Activated T-cell treated with anti-CD3 and anti-CD28 coated beads for 1 hour (primary cell): ENCODE measurements around the gene DCAF4.

Experiments used
- DNase-seq: peaks from one replicate; pipeline ENCODE4 v3.0.0-alpha.2; 2020; ENCODE audit warnings: low read depth

Gene DCAF4

GRCh38 chr14:72894623-72895378 lies 31.5 kb upstream of the DCAF4 start:
- no peak for DNase-seq

- DNase-seq: no peak
Observed at GRCh38 chr14:72898448-72898847, 27.8 kb upstream of the DCAF4 start.

DNA sequence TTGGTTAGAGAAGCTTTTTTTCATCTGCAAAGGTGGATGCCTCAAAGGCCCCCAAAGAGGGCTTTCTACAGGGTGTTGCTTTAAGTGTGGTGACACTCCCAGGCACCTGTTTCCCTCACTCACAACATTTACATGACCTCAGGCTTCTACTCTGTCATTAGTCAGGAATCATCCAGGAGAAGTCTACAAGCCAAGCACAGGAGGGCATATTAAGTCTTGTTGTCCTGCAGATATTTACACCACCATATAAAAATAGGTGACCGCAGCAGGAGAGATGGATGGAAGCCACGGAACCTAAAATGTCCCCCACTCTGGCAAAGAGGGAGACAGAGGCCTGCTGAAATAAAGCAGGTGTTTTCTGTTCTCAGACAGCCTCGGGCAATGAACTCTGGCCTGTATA lies 24.9 kb upstream of the DCAF4 start:
- DNase-seq: no peak

DNA sequence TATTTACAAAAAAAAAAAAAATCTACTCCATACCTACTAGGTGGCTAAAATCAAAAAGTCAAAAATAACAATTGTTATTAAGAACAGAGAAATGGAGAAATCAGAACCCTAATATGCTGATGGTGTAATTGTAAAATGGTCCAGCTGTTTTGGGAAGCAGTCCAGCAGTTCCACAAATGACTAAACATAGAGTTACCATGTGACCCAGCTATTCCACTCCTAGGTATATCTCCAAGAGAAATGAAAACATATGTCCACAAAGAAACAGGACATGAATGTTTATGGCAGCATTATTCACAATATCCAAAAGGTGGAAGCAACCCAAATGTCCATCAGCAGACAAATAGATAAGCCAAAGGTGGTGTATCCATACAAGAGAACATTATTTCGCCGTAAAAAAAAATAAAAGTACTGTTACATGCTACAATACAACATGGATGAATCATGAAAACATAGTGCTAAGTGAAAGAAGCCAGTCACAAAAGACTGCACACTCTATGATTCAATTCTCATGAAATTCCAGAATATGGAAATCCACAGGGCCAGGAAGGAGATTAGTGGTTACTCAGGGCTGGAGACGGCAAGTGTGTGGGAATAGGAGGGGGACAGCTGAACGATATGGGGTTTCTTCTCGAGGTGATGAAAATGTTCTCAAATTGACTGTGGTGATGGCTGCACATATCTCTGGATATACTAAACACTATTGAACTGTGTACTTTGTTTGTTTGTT lies 23.3 kb upstream of the DCAF4 start:
- DNase-seq: no peak

GRCh38 chr14:72903716-72904115 lies 22.5 kb upstream of the DCAF4 start:
- DNase-seq: no peak

GRCh38 chr14:72904218-72904617 lies 22.0 kb upstream of the DCAF4 start:
- DNase-seq: no peak

DNA sequence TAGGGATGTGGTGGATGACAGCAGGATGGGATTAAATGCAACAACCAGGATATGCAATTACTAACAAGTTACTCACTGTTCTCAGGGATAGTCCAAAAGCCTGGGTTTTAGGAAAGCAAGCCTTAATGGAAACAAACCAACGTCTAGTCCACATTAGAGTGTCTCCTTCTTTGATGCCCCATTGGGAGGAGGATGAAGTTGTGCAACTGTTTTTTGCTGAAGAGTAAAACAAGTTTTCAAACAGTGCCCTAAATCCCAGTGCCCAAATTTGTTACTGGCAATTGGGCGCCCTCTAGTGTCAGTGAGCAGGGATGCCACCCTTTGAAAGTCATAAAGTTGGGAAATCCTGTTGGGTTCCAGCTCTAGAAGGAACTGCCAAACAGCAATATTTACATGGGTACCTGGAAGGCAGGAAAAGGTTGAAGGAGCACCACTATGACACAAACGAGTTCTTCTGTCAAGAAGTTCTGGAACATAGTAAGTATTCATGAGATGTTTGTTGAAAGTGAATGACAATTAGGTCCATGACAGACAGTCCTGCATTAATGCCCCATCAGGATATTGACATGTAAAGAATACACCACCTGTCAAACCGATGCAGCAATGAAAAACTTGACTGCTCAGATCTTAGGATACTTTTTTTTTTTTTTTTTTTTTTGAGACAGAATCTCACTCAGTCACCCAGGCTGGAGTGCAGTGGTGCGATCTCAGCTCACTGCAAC lies 21.3 kb upstream of the DCAF4 start:
- DNase-seq: peak; percentile 44

DNA sequence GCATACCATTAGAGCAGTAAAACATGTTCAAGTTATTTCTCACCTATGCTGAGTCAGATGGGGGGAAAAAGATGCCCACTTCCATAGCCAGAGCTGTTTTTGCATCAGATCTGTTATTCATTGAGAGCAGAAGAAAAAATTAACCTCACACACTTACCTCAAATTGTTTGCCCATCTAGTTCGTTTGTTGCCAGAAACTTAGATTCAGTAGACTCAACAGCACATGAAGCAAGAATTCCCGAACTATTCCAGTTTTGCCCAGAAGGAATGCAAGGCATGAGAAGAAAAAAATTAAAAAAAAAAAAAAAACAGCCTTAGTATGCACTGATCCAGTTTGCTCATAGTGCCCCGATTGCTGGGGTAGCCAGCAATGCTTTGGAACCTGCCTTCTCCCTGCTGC lies 19.9 kb upstream of the DCAF4 start:
- DNase-seq: no peak

DNA sequence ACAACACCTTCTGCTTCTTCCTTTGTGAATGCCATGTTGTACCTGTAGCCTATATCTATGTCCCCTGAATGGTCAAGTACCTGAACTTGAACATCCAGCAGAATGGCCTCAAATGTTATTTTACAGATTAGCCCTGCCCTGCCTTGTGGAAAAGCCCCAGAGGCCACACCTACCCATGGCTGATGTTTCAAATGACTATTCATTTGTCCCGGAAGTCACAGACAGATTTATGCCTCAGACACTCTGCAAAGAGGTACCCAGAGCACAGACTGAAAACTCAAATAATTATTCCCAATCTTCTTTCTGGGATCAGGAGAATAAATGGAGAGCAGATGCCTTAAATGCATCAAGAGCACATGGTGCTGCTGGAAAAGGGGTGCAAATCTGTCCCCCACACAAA lies 19.4 kb upstream of the DCAF4 start:
- DNase-seq: no peak

- no peak for DNase-seq
Observed at GRCh38 chr14:72907886-72908285, 18.4 kb upstream of the DCAF4 start.

- no peak for DNase-seq
Observed at GRCh38 chr14:72909163-72909562, 17.1 kb upstream of the DCAF4 start.

- DNase-seq: no peak
Observed at GRCh38 chr14:72913809-72914208, 12.5 kb upstream of the DCAF4 start.

GRCh38 chr14:72916174-72916573 lies 10.1 kb upstream of the DCAF4 start:
- no peak for DNase-seq

- DNase-seq: no peak
Observed at GRCh38 chr14:72917094-72917802, 9.0 kb upstream of the DCAF4 start.

DNA sequence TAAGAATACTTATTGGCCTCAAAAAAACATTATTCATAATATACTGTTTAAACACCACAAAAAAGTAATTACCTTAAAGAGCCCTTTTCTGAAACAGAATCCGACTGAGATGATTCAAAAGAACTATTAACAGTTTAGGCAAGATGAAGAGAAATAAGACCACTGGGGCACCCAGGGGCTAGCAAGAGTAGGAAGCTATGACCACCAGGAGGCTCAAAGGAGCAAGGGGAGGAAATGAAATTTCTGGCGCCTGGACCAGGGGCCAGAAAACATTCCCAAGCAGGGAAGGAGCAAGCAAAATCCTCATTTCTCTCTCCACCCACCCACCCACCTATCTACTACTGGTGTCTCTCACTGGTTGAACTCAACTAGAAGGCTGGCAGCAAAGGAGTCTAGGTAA lies 6.3 kb upstream of the DCAF4 start:
- no peak for DNase-seq

- no peak for DNase-seq
Observed at GRCh38 chr14:72921396-72921795, 4.9 kb upstream of the DCAF4 start.

DNA sequence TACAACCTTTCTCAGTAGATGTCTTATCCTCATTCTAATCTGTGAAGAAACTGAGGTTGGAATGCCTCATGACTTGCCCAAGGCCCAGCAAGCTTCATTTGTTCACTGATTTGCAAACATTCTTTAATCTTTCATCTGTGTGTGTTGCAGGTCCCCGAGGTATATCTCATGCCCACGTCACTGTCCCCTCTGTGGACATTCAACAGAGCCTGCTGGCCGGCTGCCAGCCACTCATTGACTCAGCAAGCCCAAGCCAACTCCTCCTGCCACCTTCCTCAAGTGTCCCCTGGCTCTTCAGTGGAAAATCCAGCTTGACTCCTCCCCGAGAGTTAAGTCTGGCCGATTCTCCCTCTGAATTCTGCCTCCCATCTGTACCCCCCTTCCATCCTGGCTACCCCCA lies 1.9 kb upstream of the DCAF4 start:
- DNase-seq: no peak

GRCh38 chr14:72925171-72925759 lies 999 bp upstream of the DCAF4 start:
- DNase-seq: no peak

GRCh38 chr14:72925815-72926291 lies 411 bp upstream of the DCAF4 start:
- DNase-seq: no peak

DNA sequence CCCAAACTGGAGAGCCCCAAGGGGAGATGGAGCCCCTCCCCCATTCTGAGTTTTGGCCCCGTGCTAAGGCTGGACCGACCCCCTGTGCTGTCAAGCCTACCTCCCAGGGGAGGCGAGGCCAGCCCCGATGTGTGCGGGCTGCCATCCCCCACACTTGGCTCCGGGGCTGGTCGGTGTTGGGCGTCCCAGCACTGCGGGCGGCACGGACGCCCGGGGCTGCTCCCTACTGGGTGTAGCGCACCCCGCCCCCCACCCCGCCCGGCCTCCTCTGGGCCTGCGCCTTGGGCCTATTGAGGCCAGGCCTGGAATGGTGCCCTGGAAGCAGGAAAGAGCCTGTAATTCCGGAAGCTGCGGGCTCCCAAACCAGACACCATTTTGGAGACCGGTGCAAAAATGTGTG lies 2.6 kb downstream of the DCAF4 start:
- no peak for DNase-seq

GRCh38 chr14:72929316-72930080 lies 3.2 kb downstream of the DCAF4 start:
- no peak for DNase-seq
